ENCODE measurements around the gene MAP3K14.
A peak's percentile ranks its signal among the peaks of the same experiment; 100 is the strongest.

The MAP3K14 gene

GRCh38 chr17:45277216-45277849 is 39.5 kb downstream of the MAP3K14 start:
- DNase-seq = peak; percentile 94

- DNase-seq = no peak
Observed at GRCh38 chr17:45276031-45276430, 40.8 kb downstream of the MAP3K14 start.

- DNase-seq = no peak
Observed at GRCh38 chr17:45274033-45274432, 42.8 kb downstream of the MAP3K14 start.

- DNase-seq = no peak
Observed at GRCh38 chr17:45273551-45273957, 43.3 kb downstream of the MAP3K14 start.

GRCh38 chr17:45271603-45272002 is 45.2 kb downstream of the MAP3K14 start:
- no peak for DNase-seq

GRCh38 chr17:45270828-45271418 is 45.9 kb downstream of the MAP3K14 start:
- no peak for DNase-seq

GRCh38 chr17:45269912-45270311 is 46.9 kb downstream of the MAP3K14 start:
- no peak for DNase-seq

- DNase-seq = no peak
Observed at GRCh38 chr17:45267436-45268055, 49.3 kb downstream of the MAP3K14 start.

- DNase-seq = no peak
Observed at GRCh38 chr17:45266372-45266926, 50.4 kb downstream of the MAP3K14 start.

GRCh38 chr17:45265821-45266220 is 51.0 kb downstream of the MAP3K14 start:
- no peak for DNase-seq

- no peak for DNase-seq
Observed at GRCh38 chr17:45264988-45265387, 51.8 kb downstream of the MAP3K14 start.

- DNase-seq = no peak
Observed at GRCh38 chr17:45264430-45264829, 52.4 kb downstream of the MAP3K14 start.

GRCh38 chr17:45263477-45263860 is 53.4 kb downstream of the MAP3K14 start:
- no peak for DNase-seq

GRCh38 chr17:45262516-45263476 is 54.0 kb downstream of the MAP3K14 start:
- DNase-seq = no peak

- DNase-seq = no peak
Observed at GRCh38 chr17:45261577-45262515, 55.0 kb downstream of the MAP3K14 start, which contains the start of gene SPATA32. TSS of gene SPATA32 (minus strand) at chr17:45262094. CDS start at chr17:45262016, 78 bp downstream.

- DNase-seq = no peak
Observed at GRCh38 chr17:45260204-45260783, 56.5 kb downstream of the MAP3K14 start.

- DNase-seq = no peak
Observed at GRCh38 chr17:45258981-45259380, 57.8 kb downstream of the MAP3K14 start.

GRCh38 chr17:45257115-45257514 is 59.7 kb downstream of the MAP3K14 start:
- DNase-seq = no peak

GRCh38 chr17:45256114-45256966 is 60.5 kb downstream of the MAP3K14 start:
- no peak for DNase-seq

GRCh38 chr17:45255358-45255757 is 61.5 kb downstream of the MAP3K14 start:
- no peak for DNase-seq

All from NCI-H1694 (cell line).